GM12801 (cell line): ENCODE results near the gene DST.

Experiments
- CTCF ChIP-seq: IDR thresholded peaks from one replicate; pipeline ENCODE4 v1.5.1; 2011; ENCODE audit warnings: control low read depth; ENCODE audit not compliant: insufficient read length; ENCODE audit errors: extremely low read depth

Gene DST

GRCh38 chr6:56607111-56607752 lies 35.5 kb downstream of the DST start:
- no peak for TF ChIP-seq CTCF

GRCh38 chr6:56605435-56605834 lies 37.3 kb downstream of the DST start:
- no peak for TF ChIP-seq CTCF

- TF ChIP-seq CTCF, result no peak
Observed at GRCh38 chr6:56604186-56604585, 38.5 kb downstream of the DST start.

- no peak for TF ChIP-seq CTCF
Observed at GRCh38 chr6:56601390-56601789, 41.3 kb downstream of the DST start.

- no peak for TF ChIP-seq CTCF
Observed at GRCh38 chr6:56595490-56596122, 47.1 kb downstream of the DST start.

- TF ChIP-seq CTCF, result no peak
Observed at GRCh38 chr6:56594699-56595098, 48.0 kb downstream of the DST start.

- TF ChIP-seq CTCF, result no peak
Observed at GRCh38 chr6:56593801-56594318, 48.8 kb downstream of the DST start.
